GM10266 (cell line): Measurements from ENCODE around the gene RASA3.

ENCODE experiments used
- DNase-seq: peaks from one replicate; pipeline ENCODE4 v3.0.0; 2012; ENCODE audit errors: extremely low spot score
- CTCF ChIP-seq: IDR thresholded peaks from 2 replicates; pipeline ENCODE4 v1.5.1; 2012; ENCODE audit warnings: mild to moderate bottlenecking, low read depth; ENCODE audit not compliant: control insufficient read depth, insufficient read depth; ENCODE audit errors: missing control alignments

Gene RASA3

DNA sequence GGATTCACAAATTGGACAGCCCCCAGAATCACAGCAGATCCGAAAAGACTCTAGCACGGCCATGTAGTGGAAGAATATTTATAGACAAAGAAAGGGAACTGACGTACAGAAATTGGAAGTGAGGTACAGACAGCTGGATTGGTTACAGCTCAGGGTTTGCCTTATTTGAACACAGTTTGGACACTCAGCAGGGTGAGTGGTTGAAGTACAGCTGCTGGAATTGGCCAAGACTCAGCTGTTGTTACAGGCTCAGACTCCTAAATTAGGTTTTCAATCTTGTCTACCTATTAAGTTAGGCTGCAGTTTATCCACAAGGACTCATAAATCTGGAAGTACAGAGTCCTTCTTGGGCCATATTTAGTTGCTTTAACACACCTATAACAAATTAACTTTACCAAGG, 40.8 kb upstream of the RASA3 start:
- TF ChIP-seq CTCF: no peak
- no peak for DNase-seq

GRCh38 chr13:114167885-114168284, 35.5 kb upstream of the RASA3 start:
- TF ChIP-seq CTCF: no peak
- no peak for DNase-seq

DNA sequence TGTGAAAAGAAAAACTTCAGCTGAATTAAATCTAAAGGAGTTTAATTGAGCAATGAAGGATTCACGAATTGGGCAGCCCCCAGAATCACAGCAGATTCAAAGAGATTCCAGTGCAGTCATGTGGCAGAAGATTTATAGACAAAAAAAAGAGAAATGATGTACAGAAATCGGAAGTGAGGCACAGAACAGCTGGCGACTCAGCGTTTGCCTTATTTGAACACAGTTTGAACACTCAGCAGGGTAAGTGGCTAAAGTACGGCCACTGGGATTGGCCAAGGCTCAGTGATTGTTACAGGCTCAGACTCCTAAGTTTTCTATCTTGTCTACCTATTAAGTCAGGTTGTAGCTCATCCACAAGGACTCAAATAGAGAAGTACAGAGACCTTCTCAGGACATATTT, 35.0 kb upstream of the RASA3 start:
- DNase-seq: no peak
- no peak for TF ChIP-seq CTCF

GRCh38 chr13:114166381-114167131, 34.1 kb upstream of the RASA3 start:
- TF ChIP-seq CTCF: no peak
- peak; percentile 6 for DNase-seq

DNA sequence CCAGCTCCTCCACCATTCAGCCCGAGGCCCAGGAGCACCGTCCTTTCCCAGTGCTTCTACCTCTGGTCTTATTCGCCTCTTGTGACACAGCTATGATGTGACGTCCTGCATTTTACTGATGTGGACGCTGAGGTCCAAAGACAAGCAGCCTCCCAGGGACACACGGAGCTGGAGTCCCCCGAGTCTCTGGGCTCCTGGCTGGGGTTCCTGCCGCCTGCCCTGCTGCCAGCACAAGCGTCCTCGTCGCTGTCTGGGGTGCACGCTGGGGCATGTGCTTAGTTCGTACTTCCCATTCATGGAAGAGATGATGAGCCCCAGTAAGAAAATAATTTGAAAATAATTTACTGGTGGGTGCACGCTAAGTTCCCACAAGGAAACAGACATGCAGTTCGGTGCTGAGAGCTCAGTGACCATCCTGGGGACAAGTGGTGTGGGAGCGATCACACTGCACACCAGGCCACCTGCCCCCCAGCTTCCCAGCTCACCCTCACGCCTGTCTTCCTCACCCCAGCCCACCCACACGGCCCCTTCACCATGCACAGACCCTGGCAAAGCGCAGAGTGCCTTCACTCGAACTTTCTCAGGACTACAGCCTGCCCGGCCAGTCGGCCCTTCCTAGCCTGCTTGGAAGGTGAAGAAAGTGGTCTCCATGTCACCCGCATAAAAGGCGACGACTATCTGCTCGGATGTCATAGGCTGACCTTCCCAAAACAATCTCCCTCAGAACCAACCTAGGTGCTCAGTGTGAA, 32.4 kb upstream of the RASA3 start:
- DNase-seq: no peak
- TF ChIP-seq CTCF: no peak

GRCh38 chr13:114164053-114164452, 31.6 kb upstream of the RASA3 start:
- TF ChIP-seq CTCF: no peak
- no peak for DNase-seq

GRCh38 chr13:114162533-114162922, 30.1 kb upstream of the RASA3 start:
- TF ChIP-seq CTCF: no peak
- DNase-seq: no peak
